HepG2 (cell line): Measurements from ENCODE around the gene TPM2. TPM values are rescaled to one million over a fixed set of nuclear protein-coding genes. Genes with fewer than 3 reads are reported as not detected.

ENCODE experiments used
- CREB1 ChIP-seq, 2 experiments: fragments of 450-650 bp in 1 of 2; IDR thresholded peaks; 2 replicates each; pipeline ENCODE4 v1.6.1; 2016 to 2017; ENCODE audit warnings: control low read depth in 1 of 2, mild to moderate bottlenecking in 1 of 2, missing compliant biosample characterization in 1 of 2, missing genetic modification characterization in 1 of 2
- HDAC6 ChIP-seq: fragments of 200-600 bp; sonication (generic); IDR thresholded peaks from 2 replicates; pipeline ENCODE4 v1.7.0; 2017; ENCODE audit warnings: mild to moderate bottlenecking, antibody characterized with exemption, low read length, low read depth
- HMGA1 ChIP-seq: sonication (generic); formaldehyde crosslinking; conservative IDR thresholded peaks from 2 replicates; pipeline ENCODE4 v1.4.0; 2020; ENCODE audit warnings: missing genetic modification reagents
- KMT2A ChIP-seq: sonication (generic); formaldehyde crosslinking; IDR thresholded peaks from 2 replicates; pipeline ENCODE4 v1.4.0; 2020; ENCODE audit warnings: missing genetic modification reagents
- MAX ChIP-seq: IDR thresholded peaks from 2 replicates; pipeline ENCODE4 v1.6.1; 2012; ENCODE audit warnings: inconsistent platforms
- MBNL3 ChIP-seq: fragments of 250-450 bp; sonication (Bioruptor Pico); conservative IDR thresholded peaks from 2 replicates; pipeline ENCODE4 v1.8.0; 2022; ENCODE audit warnings: mild to moderate bottlenecking, inconsistent platforms
- MEIS1 ChIP-seq: sonication (generic); formaldehyde crosslinking; IDR thresholded peaks from 2 replicates; pipeline ENCODE4 v1.9.0; 2021; ENCODE audit warnings: mild to moderate bottlenecking, missing genetic modification reagents, moderate library complexity, borderline replicate concordance
- MIER2 ChIP-seq: IDR thresholded peaks from 2 replicates; pipeline ENCODE4 v1.6.1; 2016; ENCODE audit warnings: missing biosample characterization, missing genetic modification reagents
- NFATC3 ChIP-seq: sonication (generic); formaldehyde crosslinking; IDR thresholded peaks from 2 replicates; pipeline ENCODE4 v1.5.1; 2020; ENCODE audit warnings: mild to moderate bottlenecking, missing genetic modification reagents
- POLR2AphosphoS2 ChIP-seq: IDR thresholded peaks from 2 replicates; pipeline ENCODE4 v1.6.1; 2011; ENCODE audit warnings: low read depth, low read length, improper control_type of control experiment
- RAD51 ChIP-seq: fragments of 450-650 bp; IDR thresholded peaks from 2 replicates; pipeline ENCODE4 v1.6.1; 2016; ENCODE audit warnings: borderline replicate concordance
- SALL1 ChIP-seq: sonication (generic); formaldehyde crosslinking; IDR thresholded peaks from 2 replicates; pipeline ENCODE4 v1.8.0; 2022; ENCODE audit warnings: mild to moderate bottlenecking, missing genetic modification reagents
- TRIM22 ChIP-seq: fragments of 450-650 bp; IDR thresholded peaks from 2 replicates; pipeline ENCODE4 v1.6.1; 2017
- ZBTB21 ChIP-seq: sonication (generic); formaldehyde crosslinking; IDR thresholded peaks from 2 replicates; pipeline ENCODE4 v1.4.0; 2020; ENCODE audit warnings: missing genetic modification reagents
- ZBTB46 ChIP-seq: sonication (generic); formaldehyde crosslinking; IDR thresholded peaks from 2 replicates; pipeline ENCODE4 v1.4.0; 2020; ENCODE audit warnings: mild to moderate bottlenecking, missing genetic modification reagents, borderline replicate concordance
- ZKSCAN1 ChIP-seq: fragments of 150-350 bp; IDR thresholded peaks from 2 replicates; pipeline ENCODE4 v1.6.1; 2014; ENCODE audit warnings: low read length
- ZNF253 ChIP-seq: sonication (generic); formaldehyde crosslinking; IDR thresholded peaks from 2 replicates; pipeline ENCODE4 v1.8.0; 2022; ENCODE audit warnings: mild to moderate bottlenecking, missing genetic modification reagents, borderline replicate concordance
- ZNF350 ChIP-seq: sonication (generic); formaldehyde crosslinking; IDR thresholded peaks from 2 replicates; pipeline ENCODE4 v1.4.0; 2020; ENCODE audit warnings: mild to moderate bottlenecking, low read depth, missing genetic modification reagents, borderline replicate concordance
- ZNF713 ChIP-seq: sonication (generic); formaldehyde crosslinking; IDR thresholded peaks from 2 replicates; pipeline ENCODE4 v1.4.0; 2020; ENCODE audit warnings: mild to moderate bottlenecking, missing genetic modification reagents
- ZNF746 ChIP-seq: sonication (generic); formaldehyde crosslinking; IDR thresholded peaks from 2 replicates; pipeline ENCODE4 v1.8.0; 2022; ENCODE audit warnings: mild to moderate bottlenecking, missing genetic modification reagents
- ZNF777 ChIP-seq: sonication (generic); formaldehyde crosslinking; IDR thresholded peaks from 2 replicates; pipeline ENCODE4 v1.4.0; 2020; ENCODE audit warnings: missing genetic modification reagents
- polyA plus RNA-seq, 8 experiments: library from polyadenylated mRNA; depleted of rRNA in 3 of 8; stranded (reverse) in 7 of 8; unstranded in 1 of 8; fragments of >200 nt; fragmentation: Illumina TruSeq in 4 of 8; extraction: Trizol in 4 of 8; gene quantifications; 2 replicates each; pipeline versions ENCODE4 v1.2.1 to v1.2.3, GENCODE V29; 2011 to 2016; ENCODE audit warnings: low read depth in 4 of 8, missing spikeins in 1 of 8, mixed read lengths in 1 of 8; ENCODE audit not compliant: insufficient read depth in 1 of 8
- total RNA-seq, 5 experiments: library from RNA; depleted of rRNA; stranded (reverse); fragments of >200 nt; fragmentation: Illumina TruSeq; extraction: Trizol; gene quantifications; 2 replicates each; pipeline ENCODE4 v1.2.3, GENCODE V29; 2016; ENCODE audit warnings: low read depth in 1 of 5
- TF ChIP-seq, protein P1 (sequence below), 2 experiments: fragments of 450-650 bp in 1 of 2; sonication (generic) in 1 of 2; formaldehyde crosslinking; IDR thresholded peaks; 2 replicates each; pipeline versions ENCODE4 v1.5.0 to v1.8.0; 2020 to 2022; ENCODE audit warnings: mild to moderate bottlenecking in 1 of 2, missing genetic modification reagents in 1 of 2
- TF ChIP-seq, protein P2 (sequence below): sonication (generic); formaldehyde crosslinking; IDR thresholded peaks from 2 replicates; pipeline ENCODE4 v1.4.0; 2020; ENCODE audit warnings: missing genetic modification reagents; ENCODE audit errors: not compliant biosample characterization
- TF ChIP-seq, protein P3 (sequence below): sonication (generic); formaldehyde crosslinking; IDR thresholded peaks from 2 replicates; pipeline ENCODE4 v1.8.0; 2022; ENCODE audit warnings: mild to moderate bottlenecking, missing genetic modification reagents

Gene TPM2
- total and polyA plus RNA-seq, 2 of the 13 experiments (the other 11 are each of a cell fraction or from before 2014, with no cell fraction given): 3.1 to 10.7 TPM

DNA sequence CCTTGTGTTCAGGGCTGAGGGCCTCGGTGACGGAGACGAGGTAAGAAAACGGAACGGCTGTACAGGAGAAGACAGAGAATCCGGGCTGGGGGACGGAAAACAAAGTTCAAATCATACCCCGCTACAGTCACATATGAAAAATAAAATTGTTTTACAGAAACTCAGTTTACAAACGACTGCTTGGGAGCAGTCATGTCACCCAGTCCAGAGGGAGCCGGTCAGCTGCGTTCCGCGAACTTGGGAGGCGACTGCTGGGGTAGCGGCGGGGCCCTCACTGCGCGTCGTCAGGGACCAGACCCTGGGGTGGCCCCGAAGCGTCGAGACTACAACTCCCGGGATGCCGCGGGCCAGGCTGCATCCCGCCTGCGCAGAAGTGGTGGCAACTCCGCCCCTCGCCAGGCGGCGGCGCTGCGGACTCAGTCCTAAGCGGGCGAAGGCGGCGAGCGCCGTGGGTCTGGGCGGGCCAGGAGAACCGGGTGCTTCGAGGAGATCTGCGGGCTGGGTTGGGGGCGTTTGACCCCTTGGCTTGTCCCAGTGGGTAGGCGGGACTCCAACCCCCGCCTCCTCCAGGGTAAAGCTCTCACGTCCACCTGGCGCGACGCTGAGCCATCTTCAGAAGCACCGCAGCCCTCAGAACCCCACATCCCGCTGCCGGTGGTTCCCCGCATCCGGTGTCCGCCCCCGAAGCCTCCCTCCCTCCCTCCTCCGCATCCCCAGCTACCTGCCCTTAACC is 43.0 kb downstream of the TPM2 start (continued):
- TF ChIP-seq POLR2AphosphoS2 (no peak), ZKSCAN1 (no peak), MEIS1 (CRISPR knock-in tag) (peak; percentile 56; the same call in 1 of the 2 replicates), ZBTB21 (CRISPR knock-in tag) (no peak), ZBTB46 (no peak), MAX (peak; percentile 69; the same call in 1 of the 2 replicates), CREB1 (IDR thresholded peaks at IDR 0.05) (0 out of 2 replicates have a peak, but pooled peaks have one; percentile 52), CREB1 (CRISPR knock-in tag; IDR thresholded peaks at IDR 0.05) (peak; percentile 56; the same call in 1 of the 2 replicates), HDAC6 (no peak), ZNF713 (no peak; the same call in 1 of the 2 replicates), ZNF253 (CRISPR knock-in tag) (no peak), MBNL3 (CRISPR knock-in tag) (no peak), KMT2A (CRISPR knock-in tag) (peak; percentile 74; the same call in 1 of the 2 replicates), TRIM22 (no peak), ZNF777 (CRISPR knock-in tag) (peak; percentile 65; the same call in 1 of the 2 replicates), MIER2 (CRISPR knock-in tag) (no peak), HMGA1 (CRISPR knock-in tag) (no peak), ZNF350 (peak; percentile 56; the same call in 1 of the 2 replicates), RAD51 (no peak), SALL1 (CRISPR knock-in tag) (peak; percentile 65), ZNF746 (peak; percentile 55; the same call in 1 of the 2 replicates), NFATC3 (CRISPR knock-in tag) (peak; percentile 63)
- TF ChIP-seq, protein P1, sequence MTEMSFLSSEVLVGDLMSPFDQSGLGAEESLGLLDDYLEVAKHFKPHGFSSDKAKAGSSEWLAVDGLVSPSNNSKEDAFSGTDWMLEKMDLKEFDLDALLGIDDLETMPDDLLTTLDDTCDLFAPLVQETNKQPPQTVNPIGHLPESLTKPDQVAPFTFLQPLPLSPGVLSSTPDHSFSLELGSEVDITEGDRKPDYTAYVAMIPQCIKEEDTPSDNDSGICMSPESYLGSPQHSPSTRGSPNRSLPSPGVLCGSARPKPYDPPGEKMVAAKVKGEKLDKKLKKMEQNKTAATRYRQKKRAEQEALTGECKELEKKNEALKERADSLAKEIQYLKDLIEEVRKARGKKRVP (CRISPR knock-in tag; IDR thresholded peaks at IDR 0.05): no peak
- TF ChIP-seq, protein P2, sequence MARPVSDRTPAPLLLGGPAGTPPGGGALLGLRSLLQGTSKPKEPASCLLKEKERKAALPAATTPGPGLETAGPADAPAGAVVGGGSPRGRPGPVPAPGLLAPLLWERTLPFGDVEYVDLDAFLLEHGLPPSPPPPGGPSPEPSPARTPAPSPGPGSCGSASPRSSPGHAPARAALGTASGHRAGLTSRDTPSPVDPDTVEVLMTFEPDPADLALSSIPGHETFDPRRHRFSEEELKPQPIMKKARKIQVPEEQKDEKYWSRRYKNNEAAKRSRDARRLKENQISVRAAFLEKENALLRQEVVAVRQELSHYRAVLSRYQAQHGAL (CRISPR knock-in tag): no peak
- TF ChIP-seq, protein P3, sequence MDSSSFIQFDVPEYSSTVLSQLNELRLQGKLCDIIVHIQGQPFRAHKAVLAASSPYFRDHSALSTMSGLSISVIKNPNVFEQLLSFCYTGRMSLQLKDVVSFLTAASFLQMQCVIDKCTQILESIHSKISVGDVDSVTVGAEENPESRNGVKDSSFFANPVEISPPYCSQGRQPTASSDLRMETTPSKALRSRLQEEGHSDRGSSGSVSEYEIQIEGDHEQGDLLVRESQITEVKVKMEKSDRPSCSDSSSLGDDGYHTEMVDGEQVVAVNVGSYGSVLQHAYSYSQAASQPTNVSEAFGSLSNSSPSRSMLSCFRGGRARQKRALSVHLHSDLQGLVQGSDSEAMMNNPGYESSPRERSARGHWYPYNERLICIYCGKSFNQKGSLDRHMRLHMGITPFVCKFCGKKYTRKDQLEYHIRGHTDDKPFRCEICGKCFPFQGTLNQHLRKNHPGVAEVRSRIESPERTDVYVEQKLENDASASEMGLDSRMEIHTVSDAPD (CRISPR knock-in tag): no peak
